Activated CD8-positive, alpha-beta memory T cell treated with anti-CD3 and anti-CD28 coated beads for 36 hours (primary cell): ENCODE data around the gene TBCC. TPM values are rescaled to one million over a fixed set of nuclear protein-coding genes. Genes with fewer than 3 reads are reported as not detected.
"Not testable (repeated sequence)": the region's sequence is repeated elsewhere in the genome, so short reads cannot be mapped to it uniquely, and the experiment has no call there.

Experiments used
- CTCF ChIA-PET: fragments of 350-600 bp; sonication (Branson Sonifier 250); formaldehyde crosslinking; loops from one replicate; lab custom pipeline; 2021; ENCODE audit warnings: antibody characterized with exemption; lab: Charles Lee
- POLR2A ChIA-PET: fragments of 350-600 bp; sonication (Branson Sonifier 250); formaldehyde crosslinking; loops from one replicate; lab custom pipeline; 2021; ENCODE audit warnings: antibody characterized with exemption; lab: Charles Lee
- total RNA-seq, 2 experiments: library from RNA; stranded (reverse); gene quantifications; one replicate each; pipeline ENCODE4 v1.2.3, GENCODE V29; 2021

Gene TBCC
- total RNA-seq, 2 experiments from 2014 or later, result 17.3 to 17.6 TPM

GRCh38 chr6:42746463-42747391, 824 bp upstream of the TBCC start:
- POLR2A ChIA-PET, result interaction anchor here (0.7 to 4.3 kb wide), 11 partner anchors 14 to 826 kb away, joined by 3 to 67 read pairs (median 5); partner anchors contain the start of genes BICRAL, BYSL, MED20 and RPL7L1
- CTCF ChIA-PET, result interaction anchor here (0.7 to 2.8 kb wide), 7 partner anchors 16 to 133 kb away, joined by 3 to 11 read pairs (median 3); partner anchors contain the start of genes BICRAL and RPL7L1

GRCh38 chr6:42745083-42745639, 742 bp downstream of the TBCC start:
- POLR2A ChIA-PET, result interaction anchor here (0.6 to 4.3 kb wide), 6 partner anchors 18 to 173 kb away, joined by 3 to 67 read pairs (median 7); partner anchors contain the start of gene BICRAL
- CTCF ChIA-PET, result interaction anchor here (1.0 to 2.8 kb wide), 4 partner anchors 18 to 37 kb away, joined by 3 to 11 read pairs (median 6); partner anchors contain the start of gene BICRAL

- CTCF ChIA-PET, result interaction anchor here (0.7 to 2.8 kb wide), 4 partner anchors 18 to 122 kb away, joined by 4 to 9 read pairs (median 5); partner anchors contain the start of gene BICRAL
- POLR2A ChIA-PET, result interaction anchor here (0.6 to 4.3 kb wide), 4 partner anchors 17 to 146 kb away, joined by 5 to 67 read pairs (median 7); partner anchors contain the start of gene BICRAL
Measured at GRCh38 chr6:42744351-42744893, 1.5 kb downstream of the TBCC start.

GRCh38 chr6:42742116-42742894, 3.6 kb downstream of the TBCC start:
- ChIA-PET CTCF (interaction anchor here (0.9 kb wide), 1 partner anchor 15 kb away, joined by 4 read pairs; no protein-coding TSS in a partner anchor), POLR2A (interaction anchor here (0.5 kb wide), 1 partner anchor 9 kb away, joined by 3 read pairs; no protein-coding TSS in a partner anchor)

- POLR2A ChIA-PET, result interaction anchor here (0.5 to 1.5 kb wide), 2 partner anchors 13 to 91 kb away, joined by 3 read pairs; no protein-coding TSS in a partner anchor
- CTCF ChIA-PET, result interaction anchor here (0.6 kb wide), 3 partner anchors 15 to 90 kb away, joined by 3 to 4 read pairs (median 3); no protein-coding TSS in a partner anchor
Measured at GRCh38 chr6:42740725-42741124, 5.2 kb downstream of the TBCC start.

- ChIA-PET CTCF (no interaction called here), POLR2A (no interaction called here)
Measured at GRCh38 chr6:42735976-42736375, 9.9 kb downstream of the TBCC start.

- POLR2A ChIA-PET, CTCF ChIA-PET: not testable (repeated sequence)
Measured at GRCh38 chr6:42733867-42734481, 11.9 kb downstream of the TBCC start.

GRCh38 chr6:42729731-42730130, 16.2 kb downstream of the TBCC start:
- ChIA-PET CTCF (interaction anchor here (1.1 to 1.8 kb wide), 2 partner anchors 68 to 172 kb away, joined by 3 to 5 read pairs; no protein-coding TSS in a partner anchor), POLR2A (no interaction called here)

GRCh38 chr6:42727627-42728026, 18.3 kb downstream of the TBCC start:
- ChIA-PET POLR2A (interaction anchor here (0.7 to 2.1 kb wide), 4 partner anchors 13 to 66 kb away, joined by 3 to 14 read pairs (median 4); partner anchors contain the start of gene TBCC), CTCF (interaction anchor here (0.6 to 2.3 kb wide), 5 partner anchors 15 to 146 kb away, joined by 3 to 12 read pairs (median 4); partner anchors contain the start of gene TBCC)

GRCh38 chr6:42727087-42727611, 18.8 kb downstream of the TBCC start:
- ChIA-PET CTCF (interaction anchor here (0.6 to 2.3 kb wide), 7 partner anchors 15 to 174 kb away, joined by 3 to 12 read pairs (median 4); partner anchors contain the start of gene TBCC), POLR2A (interaction anchor here (0.6 to 2.1 kb wide), 10 partner anchors 13 to 502 kb away, joined by 3 to 14 read pairs (median 4); partner anchors contain the start of genes BICRAL, RPL7L1 and TBCC)

- POLR2A ChIA-PET, result interaction anchor here (0.6 to 2.1 kb wide), 9 partner anchors 19 to 501 kb away, joined by 3 to 14 read pairs (median 4); partner anchors contain the start of genes BICRAL, RPL7L1 and TBCC
- CTCF ChIA-PET, result interaction anchor here (0.6 to 2.3 kb wide), 16 partner anchors 9 to 175 kb away, joined by 3 to 12 read pairs (median 4); partner anchors contain the start of gene TBCC
Measured at GRCh38 chr6:42726485-42727086, 19.3 kb downstream of the TBCC start.

GRCh38 chr6:42726026-42726425, 19.9 kb downstream of the TBCC start:
- CTCF ChIA-PET, result interaction anchor here (0.6 to 2.3 kb wide), 15 partner anchors 8 to 175 kb away, joined by 3 to 12 read pairs (median 4); partner anchors contain the start of gene TBCC
- POLR2A ChIA-PET, result interaction anchor here (1.0 to 2.1 kb wide), 5 partner anchors 21 to 154 kb away, joined by 3 to 14 read pairs (median 3); partner anchors contain the start of genes BICRAL and RPL7L1

GRCh38 chr6:42724825-42725224, 21.1 kb downstream of the TBCC start:
- ChIA-PET POLR2A (no interaction called here), CTCF (no interaction called here)

GRCh38 chr6:42722497-42722896, 23.4 kb downstream of the TBCC start, which contains the start of gene PRPH2:
Gene PRPH2 (minus strand): TSS chr6:42722597. CDS start chr6:42722334, 263 bp downstream.
- CTCF ChIA-PET, result interaction anchor here (0.5 kb wide), 1 partner anchor 31 kb away, joined by 3 read pairs; no protein-coding TSS in a partner anchor
- POLR2A ChIA-PET, result interaction anchor here (0.5 kb wide), 1 partner anchor 79 kb away, joined by 8 read pairs; no protein-coding TSS in a partner anchor

- CTCF ChIA-PET, result no interaction called here
- POLR2A ChIA-PET, result no interaction called here
Measured at GRCh38 chr6:42720739-42721138, 25.2 kb downstream of the TBCC start.

- CTCF ChIA-PET, result no interaction called here
- POLR2A ChIA-PET, result no interaction called here
Measured at GRCh38 chr6:42715871-42716270, 30.0 kb downstream of the TBCC start.
